HG03097 (cell line): ENCODE results near the gene SUSD5.
A peak's percentile ranks its signal among the peaks of the same experiment; 100 is the strongest.
"Not testable (repeated sequence)": the region's sequence is repeated elsewhere in the genome, so short reads cannot be mapped to it uniquely, and the experiment has no call there.

ENCODE experiments used
- ATAC-seq: cut with Tn5 transposase; IDR thresholded peaks from one replicate; pipeline ENCODE4 v1.9.1; 2021; ENCODE audit not compliant: unreplicated experiment, low FRiP score

SUSD5 gene

DNA sequence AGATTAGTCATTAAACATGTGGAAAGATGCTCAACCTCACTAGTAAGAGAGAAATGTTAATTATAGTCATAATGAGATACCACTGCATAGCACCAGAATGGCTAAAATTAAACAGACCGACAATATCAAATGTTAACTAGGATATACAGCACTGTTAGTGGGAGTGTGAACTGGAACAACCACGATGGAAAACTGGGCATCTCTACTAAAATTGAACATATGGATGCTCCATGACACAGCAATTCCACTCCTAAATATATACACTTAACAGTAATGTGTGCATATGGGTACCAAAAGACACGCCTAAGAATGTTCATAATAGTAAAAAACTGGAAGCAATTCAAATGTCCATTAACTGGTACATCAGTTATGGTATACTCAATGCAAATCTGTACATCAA, 63.3 kb downstream of the SUSD5 start:
- ATAC-seq = no peak

DNA sequence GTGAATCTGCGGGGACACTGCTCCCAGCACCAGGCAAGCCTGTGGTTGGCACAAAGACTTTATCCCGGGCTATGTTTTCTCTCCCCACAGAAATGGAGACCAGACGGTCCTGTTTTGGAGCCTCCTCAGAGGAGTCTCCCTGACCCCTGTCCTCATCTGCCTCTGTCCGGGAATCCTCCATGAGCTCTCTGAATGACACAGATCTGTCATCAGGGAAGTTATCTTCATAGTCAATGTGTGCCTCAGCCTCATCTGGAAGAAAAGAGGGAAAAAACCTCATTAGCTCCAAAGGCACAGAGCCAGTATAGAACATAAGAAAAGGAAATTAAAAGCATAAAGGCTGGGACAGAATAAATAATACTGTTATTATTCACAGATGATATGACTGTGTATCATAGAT, 64.8 kb downstream of the SUSD5 start:
- ATAC-seq = no peak

DNA sequence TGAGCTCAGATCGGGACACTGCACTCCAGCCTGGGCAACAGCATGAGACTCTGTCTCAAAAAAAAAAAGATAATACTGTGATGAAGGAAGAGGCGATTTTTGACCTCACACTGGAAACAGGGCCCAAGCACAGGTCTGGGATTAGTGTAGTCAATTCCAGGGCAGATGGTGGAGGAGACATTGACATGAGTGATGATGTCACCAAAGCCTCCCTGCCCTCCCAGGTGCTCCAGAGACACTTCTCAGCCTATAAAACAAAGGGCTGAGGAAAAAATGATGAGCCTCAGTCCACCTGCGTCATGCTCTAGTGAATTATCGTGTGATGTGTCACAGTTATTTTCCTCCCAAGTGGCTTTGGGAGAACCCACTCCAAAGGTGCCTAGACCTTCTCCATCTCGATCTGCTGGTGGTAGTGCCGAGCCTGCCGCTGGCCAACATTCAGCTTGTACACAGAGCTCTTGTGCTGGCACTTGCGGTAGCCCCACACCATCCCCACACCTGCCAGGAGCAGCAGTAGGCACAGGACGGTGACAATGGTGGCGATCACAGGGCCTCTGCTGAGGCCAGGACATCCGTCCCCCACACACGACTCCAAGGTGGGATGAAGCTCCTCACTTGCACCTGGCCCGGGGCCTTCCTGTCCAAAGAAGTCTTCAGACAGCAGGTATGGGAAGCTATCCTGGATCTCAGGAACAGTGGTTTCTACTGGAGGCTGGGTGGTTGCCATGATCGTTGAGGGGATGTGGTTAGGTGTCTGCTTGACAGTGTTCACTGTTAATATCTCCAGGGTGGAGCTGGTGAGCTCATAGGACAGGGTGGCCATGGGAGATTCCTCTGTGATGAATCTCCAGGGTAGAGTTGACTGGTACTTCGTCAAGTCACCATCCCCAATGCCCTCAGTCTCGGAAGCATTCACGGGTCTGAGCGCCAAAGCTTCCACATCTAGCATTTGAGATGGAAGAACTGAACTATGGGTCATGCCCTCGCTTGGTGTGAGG, 65.9 kb downstream of the SUSD5 start:
- ATAC-seq = no peak

DNA sequence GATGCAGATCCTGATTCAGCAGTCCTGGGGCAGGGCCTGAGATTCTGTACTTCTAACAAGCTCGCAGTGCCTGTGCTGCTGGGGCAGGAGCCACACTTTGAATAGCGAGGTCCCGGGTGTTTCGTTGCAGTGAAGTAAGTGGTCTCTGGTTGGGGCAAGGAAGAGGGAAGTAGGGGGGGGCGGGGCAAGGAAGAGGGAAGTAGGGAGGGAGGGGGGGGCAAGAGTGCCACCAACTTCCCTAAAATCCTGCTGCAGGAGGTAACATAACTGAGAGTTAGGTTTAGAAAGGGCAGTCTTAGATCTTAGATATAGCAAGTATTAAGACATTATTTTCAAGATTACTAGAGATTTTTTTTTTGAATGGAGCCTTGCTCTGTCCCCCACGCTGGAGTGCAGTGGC, 69.3 kb downstream of the SUSD5 start:
- ATAC-seq = no peak

DNA sequence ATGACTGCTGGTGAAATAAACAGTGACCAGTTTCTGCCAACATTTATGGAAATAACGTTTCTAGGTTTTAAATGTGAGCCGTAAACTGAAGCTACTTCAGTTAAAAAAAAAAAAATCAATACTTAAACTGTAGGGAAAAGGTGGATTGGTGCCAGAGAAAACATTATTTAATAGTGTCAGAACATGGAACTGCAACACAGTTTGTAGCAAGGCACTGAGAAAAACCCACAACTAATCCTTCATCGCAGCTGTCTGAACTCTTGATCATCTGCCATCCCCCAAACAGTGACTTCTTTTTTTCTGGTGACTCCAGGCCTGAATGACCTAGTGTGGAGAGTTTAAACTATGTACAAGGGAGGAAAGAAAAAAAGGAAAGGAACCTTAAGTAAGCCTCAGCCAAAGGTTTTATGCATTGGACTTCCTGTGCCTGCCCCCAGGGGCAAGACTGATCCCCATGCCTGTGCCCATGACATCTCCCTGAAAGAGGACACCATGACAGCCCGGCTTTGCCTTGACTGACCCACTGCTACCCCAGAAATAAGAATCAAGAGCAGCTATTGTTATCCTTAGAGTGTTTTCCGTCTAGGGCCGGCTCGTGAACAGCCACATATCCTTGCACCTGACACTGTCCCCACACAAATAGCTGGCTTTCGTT, 71.7 kb downstream of the SUSD5 start:
- no peak for ATAC-seq

DNA sequence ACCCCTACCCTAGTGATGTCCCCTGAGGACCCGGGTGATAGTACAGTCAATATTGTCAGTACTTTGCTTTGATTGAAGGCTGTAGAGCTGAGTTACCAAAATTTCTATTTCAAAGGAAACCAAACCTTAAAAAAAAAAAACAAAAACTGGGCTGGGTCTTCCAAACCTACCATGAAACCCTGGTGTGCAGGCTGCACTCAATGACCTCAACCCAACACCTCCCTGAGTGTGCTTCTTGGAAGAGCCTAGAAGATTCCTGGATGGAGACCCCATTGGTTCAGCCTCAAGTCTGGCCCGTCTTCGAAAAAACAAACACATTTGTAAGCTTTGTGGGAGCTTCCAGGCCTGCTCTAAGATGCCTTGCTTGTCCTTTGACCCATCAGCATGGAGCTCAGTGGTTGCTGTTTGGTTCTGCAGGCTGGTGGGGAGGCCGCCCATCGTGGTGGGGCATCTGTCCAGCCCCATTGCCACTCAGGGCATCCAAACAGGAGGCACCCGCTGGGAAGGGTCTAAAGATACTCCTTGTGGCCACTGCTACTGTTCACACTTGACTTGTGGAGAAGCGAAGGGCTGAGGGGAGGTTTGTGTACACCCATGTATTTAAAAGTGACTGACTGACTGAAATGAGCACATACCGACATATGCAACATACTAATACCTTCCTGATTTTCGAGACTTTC, 72.6 kb downstream of the SUSD5 start:
- ATAC-seq = no peak

DNA sequence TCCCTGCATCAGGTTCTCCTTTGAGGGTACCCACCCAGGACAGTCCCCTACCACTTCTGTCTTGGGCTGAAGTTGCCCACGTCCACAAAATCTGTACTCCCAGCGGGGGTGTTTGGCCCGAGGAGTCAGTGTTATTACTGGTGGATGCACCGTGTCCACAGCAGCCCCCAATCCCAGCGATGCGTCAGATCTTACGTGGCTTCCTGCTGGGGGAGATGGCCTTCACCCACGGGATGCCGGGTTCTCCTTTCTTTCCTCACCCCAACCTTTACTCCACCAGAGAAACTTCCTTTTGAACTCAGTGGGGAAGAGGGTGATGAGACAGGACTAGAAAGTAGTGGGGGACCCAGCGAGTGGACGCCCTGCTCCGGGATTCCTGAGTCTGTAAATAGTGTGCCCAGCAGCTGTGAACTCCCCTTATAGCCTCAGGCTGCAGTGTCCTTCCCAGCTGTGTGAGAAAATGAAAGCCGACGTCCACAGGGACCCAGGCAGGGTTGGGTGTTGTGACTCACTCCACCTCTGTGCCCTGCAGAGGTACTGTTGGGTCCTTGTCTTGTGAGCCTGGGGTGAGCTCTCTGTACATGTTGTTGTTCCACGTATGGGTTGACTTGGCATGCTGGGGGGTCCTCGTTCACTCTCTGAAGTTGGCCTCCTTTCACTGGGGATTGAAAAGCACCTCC, 73.2 kb downstream of the SUSD5 start:
- no peak for ATAC-seq

DNA sequence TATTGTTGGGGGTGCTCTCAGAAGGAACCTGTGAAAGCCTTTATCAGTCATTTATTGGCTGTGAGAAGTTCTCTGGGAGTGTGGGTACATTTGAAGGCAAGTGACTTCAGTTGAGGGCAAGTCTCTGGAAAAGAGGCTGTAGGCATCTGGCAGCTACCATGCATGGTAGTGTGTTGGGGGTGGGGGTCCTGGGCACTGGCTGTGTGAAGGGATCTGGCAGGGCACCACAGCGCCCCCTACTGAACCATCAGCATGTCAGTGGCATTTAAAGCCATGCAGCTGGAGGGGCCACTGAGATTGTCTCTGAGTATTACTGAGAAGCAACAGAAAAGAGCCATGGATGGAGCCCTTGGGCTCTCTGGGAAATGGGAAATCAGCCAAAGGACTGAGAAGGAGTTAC, 74.2 kb downstream of the SUSD5 start:
- no peak for ATAC-seq

DNA sequence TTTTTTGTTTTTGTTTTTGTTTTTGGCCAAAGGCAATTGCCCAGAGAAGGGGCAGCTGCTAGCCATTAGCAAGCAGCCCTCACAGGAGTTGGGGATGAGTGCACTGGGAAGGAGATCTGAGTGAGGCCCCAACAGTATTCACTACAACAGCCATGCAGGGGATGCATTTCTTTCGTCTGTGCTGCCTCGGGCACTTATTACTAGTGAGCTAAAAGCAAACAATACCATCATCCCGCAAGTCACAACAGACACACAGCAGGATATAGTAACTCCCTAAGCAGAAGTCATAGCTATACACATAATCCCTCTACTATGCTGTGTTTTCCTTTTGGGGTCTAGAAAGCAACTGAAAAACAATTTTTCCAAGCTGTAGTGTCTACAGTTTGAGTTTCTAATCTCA, 77.6 kb downstream of the SUSD5 start:
- no peak for ATAC-seq

DNA sequence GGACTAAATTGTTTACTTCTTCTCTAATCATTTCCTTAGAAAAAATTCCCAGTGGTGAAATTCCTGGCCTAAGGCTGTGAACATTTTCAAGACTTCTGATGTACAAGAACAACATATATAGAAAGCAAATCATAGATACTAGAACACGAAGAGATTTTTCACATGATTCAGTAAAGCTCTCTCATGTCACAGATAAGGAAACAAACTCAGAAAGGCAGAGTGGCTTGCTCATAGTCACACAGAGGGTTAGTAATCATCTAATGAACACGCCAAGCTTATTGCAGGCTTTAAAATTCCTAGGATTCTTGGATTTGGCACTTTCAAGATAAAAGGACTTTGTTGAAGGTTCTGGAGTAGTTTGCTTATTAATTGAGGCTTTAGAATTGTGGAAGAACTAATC, 78.6 kb downstream of the SUSD5 start:
- ATAC-seq = no peak

DNA sequence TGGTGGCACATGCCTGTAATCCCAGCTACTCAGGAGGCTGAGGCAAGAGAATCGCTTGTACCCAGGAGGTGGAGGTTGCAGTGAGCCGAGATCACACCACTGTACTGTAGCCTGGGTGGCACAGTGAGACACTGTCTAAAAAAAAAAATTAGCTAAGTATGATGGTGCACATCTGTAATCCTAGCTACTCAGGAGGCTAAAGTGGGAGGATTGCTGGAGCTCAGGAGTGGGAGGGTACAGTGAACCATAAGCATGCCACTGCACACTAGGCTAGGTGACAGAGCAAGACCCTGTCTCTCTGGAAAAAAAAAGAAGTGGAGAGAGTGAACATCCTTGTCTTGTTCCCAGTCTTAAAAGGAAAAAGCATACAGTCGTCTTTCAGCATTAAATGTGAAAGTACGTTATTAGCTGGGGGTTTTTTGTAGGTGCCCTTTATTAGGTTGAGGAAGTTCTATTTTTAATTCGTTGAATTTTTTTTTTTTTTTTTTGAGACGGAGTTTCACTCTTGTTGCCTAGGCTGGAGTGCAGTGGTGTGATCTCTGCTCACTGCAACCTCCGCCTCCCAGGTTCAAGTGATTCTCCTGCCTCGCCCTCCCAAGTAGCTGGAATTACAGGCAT, 79.5 kb downstream of the SUSD5 start:
- not testable (repeated sequence) for ATAC-seq

DNA sequence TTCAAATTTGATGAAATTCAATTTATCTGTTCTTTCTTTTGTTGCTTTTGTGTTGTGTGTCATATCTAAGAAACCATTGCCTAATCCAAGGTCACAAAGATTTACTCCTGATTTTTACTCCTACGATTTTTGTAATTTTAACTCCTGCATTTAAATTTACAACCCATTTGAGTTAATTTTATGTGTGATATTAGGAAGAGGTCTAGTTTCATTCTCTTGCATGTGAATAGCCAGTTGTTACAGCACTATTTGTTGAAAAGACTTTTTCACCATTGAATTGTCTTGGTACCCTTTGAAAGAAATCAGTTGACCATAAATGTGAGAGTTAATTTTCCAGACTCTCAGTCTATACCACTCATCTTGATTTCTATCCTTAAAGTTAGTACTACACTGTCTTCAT, 80.9 kb downstream of the SUSD5 start:
- no peak for ATAC-seq

DNA sequence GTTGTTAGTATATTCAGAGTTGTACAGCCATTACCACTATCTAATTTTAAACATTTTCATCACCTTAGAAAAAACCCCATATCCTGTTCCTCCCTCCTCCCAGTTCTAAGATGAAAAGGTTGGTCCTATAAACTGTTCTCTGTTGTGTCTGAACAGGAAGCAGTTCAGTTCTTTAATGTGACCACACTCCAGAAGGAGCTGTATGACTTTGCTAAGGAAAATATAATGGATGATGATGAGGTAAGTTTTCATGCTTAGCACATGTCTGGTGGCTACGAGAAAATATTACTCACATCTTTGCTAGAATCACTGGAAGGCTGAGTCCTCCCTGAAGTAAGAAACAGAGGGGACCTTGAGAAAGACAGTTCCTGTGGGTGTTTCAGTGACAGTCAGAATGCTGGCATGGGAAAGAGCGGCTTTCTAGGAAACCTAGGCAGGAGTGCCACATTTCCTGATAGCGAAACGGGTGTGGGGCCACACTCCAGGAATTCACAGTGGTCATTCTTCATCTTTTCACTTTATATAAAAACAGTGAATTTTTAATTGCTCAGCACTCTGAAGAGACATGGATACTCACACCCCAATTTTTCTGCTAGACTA, 84.5 kb downstream of the SUSD5 start:
- no peak for ATAC-seq

DNA sequence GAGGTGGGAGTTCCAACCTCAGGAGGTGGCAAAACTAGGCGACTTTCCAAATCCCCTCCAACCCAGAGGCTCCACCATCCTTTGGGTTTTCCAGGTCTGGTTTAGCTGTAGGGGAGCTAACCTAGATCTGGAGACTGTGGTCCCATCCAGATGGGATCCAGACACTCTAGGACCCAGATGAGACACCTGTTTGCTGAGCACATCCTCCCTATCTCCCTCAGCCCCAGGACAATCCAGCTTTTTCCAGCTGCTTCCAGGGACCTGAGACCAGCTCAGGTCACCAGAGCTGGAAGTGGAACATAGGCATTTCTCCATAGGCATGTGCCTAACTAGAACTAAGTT, 86.6 kb downstream of the SUSD5 start:
- no peak for ATAC-seq

DNA sequence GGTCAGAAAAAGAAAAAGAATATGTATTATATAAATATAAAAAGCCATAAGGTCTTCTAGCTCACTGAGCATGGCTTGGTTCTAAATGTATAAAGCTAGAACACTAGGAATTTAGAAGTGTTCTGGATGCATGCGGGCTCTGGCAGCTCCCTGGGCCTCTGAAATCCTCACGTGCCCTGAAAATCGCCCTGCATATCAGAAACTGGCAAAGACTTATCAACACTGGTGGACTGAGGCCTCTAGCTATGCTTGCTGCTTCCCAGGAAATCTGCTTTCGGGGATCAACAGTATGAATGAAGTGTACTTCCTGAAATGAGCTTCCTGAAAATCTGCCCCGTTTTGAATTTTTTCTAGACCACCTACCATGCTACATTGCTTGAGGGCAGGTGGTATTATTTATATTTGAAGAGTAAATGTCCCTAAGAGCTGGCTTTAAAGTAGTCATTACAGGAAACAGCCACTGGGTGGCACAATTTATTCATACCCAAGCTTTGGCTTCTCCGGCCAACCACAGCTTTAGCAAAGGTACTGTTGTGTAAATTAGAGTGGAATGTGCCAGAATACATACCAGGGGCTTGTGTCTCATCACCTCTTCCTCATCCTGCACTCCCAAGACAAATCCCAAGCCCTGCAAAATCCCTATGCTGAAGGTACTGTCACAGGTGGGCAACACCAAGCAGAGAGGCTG, 87.1 kb downstream of the SUSD5 start:
- peak; percentile 54 for ATAC-seq

DNA sequence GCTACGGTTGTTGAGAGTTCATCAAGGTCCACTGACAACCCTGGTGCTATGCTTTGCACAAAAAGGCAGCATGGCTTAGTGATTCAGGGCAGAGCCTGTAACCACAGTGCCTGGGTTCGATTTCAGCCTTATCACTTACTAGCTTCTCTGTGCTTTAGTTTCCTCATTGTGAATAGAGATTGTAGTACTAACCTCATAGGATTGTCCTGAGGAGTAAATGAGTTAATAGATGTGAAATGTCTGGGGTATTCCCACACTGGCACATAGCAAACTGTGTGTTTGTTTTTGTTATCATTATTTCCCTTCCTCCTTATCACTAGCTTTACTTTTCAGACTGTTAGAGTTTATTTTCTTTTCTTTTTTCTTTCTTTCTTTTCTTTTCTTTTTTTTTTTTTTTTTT, 88.5 kb downstream of the SUSD5 start:
- ATAC-seq = no peak

DNA sequence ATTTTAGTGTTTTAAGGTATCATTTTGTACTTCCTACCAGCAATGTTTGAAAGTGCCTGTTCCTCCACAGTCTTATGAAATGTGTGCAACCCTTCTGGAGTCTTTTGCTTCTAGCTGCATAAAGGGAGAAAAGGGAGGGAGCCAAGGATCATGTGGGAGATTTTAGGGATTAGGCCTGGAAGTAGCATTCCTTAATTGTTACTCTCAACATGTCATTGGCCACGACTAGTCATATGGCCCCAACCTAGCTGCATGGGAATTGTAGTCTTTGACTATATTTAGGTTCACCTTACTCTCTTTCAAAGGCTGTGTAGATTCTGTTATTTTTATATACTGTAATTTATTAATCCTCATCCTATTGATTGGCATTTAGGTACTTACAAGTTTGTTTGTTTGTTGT, 89.9 kb downstream of the SUSD5 start:
- ATAC-seq = no peak

DNA sequence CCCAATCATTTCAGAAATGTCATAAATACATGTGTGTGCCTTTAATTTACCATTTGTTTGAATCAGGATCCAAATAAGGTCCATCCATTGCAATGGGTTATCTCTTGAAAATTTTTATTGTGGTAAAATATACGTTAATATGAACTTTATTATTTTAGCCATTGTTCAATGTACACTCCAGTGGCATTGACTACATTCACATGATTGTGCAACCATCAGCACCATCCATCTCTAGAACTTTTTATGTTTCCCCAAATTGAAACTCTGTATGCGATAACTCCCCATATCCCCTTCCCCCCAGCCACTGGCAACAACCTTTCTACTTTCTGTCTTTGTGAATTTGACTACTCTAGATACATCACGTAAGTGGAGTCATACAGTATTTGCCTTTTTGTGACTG, 92.8 kb downstream of the SUSD5 start:
- ATAC-seq = no peak

DNA sequence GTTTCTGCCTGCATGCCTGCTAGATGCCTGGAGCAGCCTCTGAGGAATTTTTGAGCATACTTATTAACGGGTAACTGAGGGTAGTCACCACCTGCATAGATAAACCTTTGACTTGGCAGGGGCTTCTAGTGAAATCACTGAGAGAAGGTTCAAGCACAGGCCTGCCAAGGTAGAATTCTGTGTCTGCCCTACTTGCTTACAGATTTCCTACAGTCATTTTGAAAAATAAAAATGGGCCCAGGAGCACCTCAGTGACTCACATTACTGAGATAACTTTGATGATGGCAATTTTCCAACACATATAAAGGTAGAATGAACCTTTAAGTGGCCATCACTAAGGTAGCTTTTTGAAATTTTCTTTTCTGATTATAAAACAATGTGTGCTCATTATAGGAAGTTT, 94.0 kb downstream of the SUSD5 start:
- ATAC-seq = no peak

DNA sequence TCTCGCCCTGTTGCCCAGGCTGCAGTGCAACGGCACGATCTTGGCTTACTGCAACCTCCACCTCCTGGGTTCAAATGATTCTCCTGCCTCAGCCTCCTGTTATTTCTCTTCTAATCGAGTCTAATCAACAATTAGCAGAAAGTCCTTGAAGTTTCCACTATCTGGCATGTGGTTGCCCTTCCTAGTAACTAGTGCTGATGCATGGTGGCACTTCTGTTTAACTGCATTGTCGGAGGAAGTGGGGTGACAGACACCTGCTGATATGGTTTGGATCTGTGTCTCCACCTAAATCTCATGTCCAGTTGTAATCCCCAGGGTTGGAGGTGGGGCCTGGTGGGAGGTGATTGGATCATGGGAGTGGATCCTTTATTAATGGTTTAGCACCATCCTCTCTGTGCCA, 95.6 kb downstream of the SUSD5 start:
- no peak for ATAC-seq
